Stimulated activated CD8-positive, alpha-beta memory T cell treated with anti-CD3 and anti-CD28 coated beads, Interleukin-15, amount 100 ng/mL, for 24 hours (primary cell): ENCODE measurements around the gene ZBTB40.

ENCODE experiments used
- DNase-seq: peaks from one replicate; pipeline ENCODE4 v3.0.0-alpha.2; 2020; ENCODE audit warnings: low read depth

Gene ZBTB40, protein sequence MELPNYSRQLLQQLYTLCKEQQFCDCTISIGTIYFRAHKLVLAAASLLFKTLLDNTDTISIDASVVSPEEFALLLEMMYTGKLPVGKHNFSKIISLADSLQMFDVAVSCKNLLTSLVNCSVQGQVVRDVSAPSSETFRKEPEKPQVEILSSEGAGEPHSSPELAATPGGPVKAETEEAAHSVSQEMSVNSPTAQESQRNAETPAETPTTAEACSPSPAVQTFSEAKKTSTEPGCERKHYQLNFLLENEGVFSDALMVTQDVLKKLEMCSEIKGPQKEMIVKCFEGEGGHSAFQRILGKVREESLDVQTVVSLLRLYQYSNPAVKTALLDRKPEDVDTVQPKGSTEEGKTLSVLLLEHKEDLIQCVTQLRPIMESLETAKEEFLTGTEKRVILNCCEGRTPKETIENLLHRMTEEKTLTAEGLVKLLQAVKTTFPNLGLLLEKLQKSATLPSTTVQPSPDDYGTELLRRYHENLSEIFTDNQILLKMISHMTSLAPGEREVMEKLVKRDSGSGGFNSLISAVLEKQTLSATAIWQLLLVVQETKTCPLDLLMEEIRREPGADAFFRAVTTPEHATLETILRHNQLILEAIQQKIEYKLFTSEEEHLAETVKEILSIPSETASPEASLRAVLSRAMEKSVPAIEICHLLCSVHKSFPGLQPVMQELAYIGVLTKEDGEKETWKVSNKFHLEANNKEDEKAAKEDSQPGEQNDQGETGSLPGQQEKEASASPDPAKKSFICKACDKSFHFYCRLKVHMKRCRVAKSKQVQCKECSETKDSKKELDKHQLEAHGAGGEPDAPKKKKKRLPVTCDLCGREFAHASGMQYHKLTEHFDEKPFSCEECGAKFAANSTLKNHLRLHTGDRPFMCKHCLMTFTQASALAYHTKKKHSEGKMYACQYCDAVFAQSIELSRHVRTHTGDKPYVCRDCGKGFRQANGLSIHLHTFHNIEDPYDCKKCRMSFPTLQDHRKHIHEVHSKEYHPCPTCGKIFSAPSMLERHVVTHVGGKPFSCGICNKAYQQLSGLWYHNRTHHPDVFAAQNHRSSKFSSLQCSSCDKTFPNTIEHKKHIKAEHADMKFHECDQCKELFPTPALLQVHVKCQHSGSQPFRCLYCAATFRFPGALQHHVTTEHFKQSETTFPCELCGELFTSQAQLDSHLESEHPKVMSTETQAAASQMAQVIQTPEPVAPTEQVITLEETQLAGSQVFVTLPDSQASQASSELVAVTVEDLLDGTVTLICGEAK

DNA sequence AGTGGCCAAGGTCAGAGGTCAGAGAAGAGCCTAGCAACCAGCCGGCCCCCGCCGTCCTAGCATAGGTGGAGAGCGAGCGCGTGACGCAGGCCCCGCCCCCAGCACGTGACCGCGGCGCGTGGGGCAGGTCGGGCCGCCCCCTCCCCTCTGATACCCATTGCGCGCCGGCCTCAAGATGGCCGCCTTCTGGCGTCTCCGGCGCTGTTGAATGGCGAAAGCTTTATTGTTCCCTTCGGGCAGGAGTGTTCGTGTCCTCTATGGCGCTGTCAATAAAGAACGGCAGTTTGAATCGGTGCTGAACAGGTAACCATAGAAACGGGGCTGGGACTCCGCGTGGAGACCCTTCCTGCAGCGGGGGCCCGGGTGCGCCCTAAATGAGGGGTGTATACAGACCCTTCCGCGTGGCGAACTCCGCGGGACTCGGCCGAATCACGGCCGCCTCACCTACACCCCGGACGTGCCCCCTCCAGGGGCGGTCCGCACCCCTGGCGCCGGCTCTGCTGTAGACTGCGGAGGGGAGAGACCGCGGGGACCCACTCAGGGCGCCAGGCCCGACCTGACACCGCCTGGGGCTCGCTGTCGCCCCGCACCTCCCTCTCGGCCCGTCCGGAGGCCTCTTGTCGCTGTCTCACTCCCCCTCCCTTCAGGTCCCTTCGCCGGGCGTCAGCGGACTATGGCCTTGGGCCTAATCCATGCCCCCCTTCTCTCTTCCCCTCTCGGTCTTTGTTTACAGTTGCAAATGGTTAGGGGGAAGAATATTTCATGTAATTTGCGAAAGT, at the start of gene ZBTB40:
ZBTB40 (plus strand) TSS at position 150 of the 779 bp plus-strand sequence. CDS start 38,098 bp downstream, outside the sequence.
- peak; percentile 85 for DNase-seq

DNA sequence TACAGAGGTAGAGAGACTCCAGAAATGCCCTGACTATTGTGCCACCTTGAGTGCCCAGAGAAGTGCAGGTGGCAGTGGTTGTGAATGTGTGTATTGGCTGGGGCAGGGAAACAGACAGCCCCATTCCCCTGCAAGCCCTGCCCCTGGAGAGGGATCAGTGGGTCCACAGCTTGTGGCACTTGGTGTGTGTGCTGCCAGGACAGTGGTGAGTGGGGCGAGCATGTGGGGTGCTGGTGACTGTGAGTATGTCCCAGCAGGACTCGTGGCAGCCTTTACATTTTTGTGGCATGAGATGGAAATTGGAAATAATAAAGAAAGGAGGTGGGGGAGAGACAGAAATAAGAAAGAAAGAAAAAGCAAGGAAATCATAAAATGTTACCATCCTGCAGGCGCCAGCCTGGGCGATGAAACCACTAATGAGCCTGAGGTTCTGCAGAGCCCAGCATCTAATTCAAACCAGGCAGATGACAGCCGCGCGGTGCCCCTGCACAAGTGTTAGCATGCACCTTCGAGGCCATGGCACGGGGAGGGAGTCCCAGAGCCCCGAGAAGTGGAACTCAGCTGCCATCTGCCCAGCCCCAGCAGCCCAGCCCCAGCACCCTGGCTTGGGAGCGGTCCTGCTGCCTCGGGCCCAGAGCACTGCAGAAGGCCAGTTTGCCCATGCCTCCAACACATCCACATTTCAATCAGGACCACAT, 49.1 kb upstream of the ZBTB40 start:
- DNase-seq, result no peak

DNA sequence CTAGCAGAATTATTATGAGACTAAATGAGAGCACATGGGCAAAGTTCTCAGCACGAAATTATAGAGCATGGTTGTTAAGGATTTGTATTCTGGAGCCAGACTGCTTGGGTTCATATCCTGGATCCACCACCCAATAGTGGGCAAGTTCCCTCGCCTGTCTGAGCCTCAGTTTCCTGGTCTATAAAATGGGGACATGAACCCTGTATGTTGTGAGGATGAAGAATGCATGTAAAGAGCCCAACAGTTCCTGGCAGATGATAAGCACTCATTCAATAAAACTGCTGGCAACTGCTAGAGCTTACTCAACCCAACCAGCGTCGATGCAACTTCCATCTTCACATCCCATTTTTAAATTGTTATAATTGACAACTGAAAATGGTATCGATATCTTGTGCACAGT, 47.2 kb upstream of the ZBTB40 start:
- no peak for DNase-seq

DNA sequence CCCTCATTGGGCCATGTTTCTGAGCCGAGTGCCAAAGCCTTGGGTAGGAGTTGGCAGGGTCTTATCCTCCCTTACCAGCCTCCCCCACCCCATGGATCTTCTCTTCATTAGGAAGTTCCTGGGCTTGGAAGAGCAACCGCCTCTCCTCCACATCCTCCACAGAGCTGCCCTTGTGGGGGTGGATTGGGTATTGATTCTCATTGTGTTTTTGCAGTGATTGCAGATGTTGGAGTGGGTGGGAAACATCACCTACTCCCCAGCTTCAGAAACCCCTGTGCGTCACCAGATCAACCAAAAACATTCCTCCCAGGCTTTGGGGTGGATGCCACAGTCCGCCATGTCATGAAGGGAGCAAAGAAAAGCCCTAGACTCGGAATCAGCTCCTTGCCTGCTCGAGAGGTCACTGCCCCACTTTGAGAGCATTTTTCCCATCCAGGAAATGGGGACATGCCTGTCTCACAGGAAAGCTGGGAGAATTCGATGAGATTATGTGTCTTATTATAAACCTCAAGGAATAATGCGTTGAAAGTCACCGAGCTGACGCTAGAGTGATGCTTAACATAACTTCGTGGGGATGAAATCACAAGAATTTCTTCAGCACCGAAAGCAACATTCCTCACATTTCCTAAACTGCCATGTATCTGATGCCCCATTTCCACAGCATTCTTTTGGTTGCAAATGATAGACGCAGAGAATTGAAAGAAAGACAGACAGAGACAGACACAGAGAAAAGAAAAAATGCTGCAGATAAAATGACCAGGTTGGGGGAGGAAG, 44.7 kb upstream of the ZBTB40 start:
- no peak for DNase-seq

DNA sequence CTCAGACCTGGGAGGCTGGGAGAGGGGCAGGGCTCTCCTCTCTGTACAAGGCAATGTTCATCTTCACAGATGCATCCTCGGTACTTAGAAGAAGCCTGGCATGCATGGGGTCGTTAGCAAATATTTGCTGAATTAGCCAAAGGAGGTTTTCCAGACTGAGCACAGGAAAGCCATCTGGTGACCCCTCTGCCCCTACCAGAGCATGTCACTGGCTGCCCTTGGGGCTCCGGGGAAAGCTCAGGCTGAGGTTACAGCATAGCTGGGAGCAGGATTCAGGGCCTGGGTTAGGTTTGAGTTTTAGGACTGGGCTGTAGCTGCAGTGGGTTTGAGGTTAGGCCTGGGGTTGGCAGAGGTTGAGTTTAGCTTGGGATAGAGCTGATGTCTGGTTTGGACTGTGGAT, 43.4 kb upstream of the ZBTB40 start:
- no peak for DNase-seq

DNA sequence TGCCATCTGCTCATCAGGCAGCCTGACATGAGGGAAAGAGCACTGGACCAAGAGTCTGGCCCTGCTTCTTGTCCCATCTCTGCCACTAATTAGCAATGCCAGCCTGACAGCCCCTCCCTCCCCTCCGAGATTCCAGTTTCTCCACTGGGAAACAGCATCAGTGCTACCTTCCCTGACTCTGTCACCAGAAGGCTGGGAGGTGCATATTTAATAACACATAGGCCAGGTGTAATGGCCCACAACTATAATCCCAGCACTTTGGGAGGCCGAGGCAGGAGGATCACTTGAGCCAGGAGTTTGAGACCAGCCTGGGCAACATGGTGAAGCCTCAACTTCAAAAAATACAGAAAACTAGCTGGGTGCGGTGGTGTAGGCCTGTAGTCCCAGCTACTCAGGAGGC, 41.2 kb upstream of the ZBTB40 start:
- no peak for DNase-seq

DNA sequence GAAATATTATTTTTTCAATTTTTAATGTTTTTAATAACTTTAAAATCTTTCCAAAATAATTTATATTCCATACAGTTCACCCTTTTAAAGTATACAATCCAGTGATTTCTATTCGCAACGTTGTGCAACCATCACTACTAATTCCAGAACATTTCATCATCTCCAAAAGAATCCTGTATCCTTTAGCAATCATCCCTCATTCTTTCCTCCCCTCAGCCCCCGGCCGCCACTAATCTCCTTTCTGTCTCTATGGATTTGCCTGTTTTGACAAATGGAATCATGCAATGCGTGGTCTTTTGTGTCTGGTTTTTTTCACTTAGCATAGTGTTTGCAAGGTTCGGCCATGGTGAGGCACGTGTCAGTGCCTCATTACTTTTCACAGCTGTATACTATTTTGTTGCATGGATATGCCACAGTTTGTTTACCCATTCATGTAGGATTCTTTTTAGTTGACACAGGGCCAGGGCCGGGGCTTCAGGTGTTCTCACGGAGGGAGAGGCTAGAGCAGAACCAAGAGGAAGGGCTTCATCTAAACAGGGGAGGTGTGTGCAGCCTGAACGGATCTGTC, 40.6 kb upstream of the ZBTB40 start:
- DNase-seq, result no peak

DNA sequence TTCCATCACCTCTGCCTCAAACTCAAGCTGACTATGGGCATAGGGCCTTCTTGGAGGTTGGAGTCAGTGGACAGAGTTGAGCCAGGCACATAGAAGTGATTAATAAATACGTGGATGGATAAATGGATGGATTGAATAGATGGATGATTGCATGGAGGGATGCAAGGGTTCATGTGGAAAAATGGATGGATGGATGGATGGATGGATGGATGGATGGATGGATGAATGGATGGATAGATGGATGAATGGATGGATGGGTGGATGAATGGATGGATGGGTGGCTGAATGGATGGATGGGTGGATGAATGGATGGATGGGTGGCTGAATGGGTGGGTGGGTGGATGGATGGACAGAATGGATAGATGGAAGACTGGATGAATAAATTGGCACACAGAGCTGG, 40.1 kb upstream of the ZBTB40 start:
- no peak for DNase-seq

DNA sequence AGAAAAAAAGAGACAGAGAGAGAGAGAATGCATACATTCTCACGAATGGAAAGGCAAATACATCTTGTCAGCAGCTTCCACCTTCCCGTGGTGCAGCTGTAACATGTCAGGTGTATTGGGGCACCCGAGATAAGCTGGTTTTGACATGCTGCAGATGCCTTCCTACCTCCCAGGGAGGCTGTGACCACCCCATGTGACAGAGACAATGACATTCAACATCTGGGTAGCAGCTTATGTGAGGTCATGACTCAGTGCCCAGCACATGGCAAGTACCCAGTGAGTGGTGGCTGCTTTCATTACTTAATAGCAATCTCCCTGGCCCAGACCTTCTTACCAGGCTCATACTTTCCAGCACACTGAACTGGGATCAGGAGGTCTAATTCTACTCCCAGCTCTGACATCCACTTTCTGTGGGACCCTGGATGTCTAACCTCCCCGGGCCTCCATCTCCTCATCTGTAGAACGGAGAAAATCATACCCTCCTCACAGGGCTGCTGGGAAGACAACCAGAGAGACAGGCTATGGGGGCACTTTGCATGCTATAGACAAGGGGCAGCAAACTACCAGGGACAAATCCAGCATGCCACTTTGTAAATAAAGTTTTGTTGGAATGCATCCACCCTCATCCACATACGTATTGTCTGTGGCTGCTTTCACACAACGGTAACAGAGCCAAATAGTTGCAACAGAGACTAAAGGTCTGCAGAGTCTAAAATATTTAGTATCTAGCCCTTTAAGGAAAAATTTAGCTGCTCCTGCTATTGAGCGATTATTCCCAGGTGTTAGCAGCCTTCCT, 38.5 kb upstream of the ZBTB40 start:
- DNase-seq, result no peak

DNA sequence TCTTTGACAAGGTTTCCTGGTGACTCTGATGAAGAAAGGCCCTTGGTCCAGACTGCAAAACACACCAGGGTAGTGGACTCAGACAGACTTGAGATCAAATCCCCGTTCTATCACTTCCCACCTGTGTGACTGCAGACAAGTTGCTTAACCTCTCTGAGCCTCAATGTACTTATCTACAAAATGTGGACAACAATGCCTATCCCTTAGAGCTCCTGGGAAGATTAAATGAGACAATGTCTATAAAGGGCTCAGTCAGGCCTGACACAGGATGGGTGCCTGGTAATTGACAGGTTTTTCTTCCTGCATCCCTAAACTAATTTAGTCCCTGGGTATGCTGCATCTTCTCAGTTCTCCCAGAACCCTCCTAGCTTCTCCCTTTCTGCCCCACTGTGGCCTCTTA, 37.9 kb upstream of the ZBTB40 start:
- DNase-seq, result no peak

DNA sequence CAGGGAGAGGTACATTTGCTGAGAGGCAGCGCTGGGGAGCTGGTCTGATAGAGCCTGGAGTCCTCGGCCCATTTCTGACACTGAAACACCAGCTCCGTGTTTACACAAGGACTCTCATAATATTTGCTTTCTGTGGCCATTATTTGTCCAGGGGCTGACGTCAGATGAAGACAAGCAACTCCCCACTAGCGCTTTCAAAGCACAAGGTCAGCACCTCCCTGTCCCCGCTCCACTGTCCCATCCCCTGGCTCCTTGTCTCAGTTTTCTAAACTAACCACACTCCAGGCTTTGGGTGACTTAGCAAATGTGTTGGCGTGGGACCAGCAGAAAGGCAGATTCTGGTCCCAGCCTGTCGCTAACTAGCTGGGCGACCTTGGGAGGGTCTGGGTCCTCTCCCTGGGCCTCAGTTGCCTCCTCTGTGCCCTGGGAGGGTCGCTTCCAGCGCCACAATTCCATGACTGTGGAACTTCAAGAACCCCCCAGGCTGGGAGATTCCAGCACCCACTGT, 37.4 kb upstream of the ZBTB40 start:
- no peak for DNase-seq

DNA sequence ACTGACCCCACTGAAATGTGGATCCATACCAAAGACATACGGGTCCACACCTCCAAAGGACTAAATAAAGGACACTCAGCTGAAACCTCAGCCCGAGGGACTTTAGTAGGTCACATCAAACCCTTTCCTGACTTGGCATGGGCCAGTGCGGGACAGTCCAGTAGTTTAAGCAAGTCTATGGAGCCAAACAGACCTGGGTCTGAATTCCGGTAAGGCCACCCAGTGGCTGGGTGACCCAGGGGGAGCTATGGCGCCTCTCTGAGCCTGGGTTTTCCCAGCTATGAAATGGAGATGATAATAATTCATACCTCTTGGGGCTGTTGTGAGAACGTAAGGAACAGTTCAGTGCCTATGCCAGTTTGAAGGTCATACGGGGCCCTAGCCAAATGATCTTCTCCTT, 36.2 kb upstream of the ZBTB40 start:
- DNase-seq, result no peak

DNA sequence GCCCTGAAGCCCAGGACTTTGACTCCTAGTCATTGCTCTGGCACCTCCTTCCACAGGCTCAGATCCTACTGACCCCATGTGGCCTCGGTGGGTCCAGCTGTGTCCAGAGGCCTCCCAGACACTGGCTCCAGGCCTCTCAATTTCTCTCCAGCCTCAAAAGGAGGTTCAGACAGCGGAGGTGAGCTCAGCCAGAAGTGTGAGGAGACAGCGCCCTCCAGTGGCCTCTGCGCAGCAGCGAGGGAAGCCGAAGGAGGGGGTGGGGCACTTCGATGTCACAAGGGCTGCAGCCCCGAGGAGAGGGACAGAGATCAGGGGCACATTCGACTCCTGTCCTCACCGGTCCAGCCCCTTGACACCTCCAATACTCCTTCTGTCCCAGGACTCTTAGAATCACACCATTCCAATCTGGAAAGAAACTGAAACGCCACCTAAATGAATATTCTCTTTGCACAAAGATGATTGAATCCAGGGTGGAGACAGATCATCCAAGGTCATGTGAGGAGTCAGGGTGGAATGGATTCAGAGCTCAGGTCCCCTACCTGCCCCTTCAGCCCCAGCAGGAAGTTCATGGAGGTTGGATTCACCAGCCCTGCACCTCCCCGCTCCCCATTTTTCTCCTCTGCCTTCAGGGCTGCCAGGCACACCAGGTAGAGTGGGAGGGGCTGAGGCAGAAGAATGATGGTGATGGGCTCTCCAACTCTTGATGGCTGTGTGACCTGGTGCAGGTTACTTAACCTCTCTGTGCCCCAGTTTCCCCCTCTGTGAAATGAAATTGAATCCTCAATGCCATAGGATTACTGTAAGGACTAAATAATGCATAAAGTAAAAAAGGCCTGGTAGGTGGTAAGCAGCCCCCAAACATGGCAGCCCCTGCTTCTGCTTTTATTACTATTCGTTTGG, 34.8 kb upstream of the ZBTB40 start:
- DNase-seq, result peak; percentile 56

DNA sequence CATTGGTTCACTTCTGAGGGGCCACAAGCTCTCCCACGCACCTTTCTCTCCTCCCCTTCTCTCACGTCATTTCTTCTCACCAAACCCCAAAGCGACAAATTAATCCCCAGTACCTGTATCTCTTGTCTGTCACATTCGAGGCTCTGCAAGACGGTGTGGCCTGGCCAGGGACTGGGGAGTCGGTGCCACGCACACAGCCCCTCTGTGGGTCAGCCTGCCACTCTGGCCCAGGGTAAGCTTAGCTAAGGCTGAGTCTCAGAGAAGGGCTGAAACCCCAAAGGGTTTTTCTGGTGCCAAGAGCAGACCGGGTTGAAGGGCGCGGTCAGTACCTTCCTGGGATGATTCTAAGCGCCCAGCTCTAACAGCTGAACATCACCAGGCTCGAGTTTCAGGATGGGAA, 34.2 kb upstream of the ZBTB40 start:
- no peak for DNase-seq

DNA sequence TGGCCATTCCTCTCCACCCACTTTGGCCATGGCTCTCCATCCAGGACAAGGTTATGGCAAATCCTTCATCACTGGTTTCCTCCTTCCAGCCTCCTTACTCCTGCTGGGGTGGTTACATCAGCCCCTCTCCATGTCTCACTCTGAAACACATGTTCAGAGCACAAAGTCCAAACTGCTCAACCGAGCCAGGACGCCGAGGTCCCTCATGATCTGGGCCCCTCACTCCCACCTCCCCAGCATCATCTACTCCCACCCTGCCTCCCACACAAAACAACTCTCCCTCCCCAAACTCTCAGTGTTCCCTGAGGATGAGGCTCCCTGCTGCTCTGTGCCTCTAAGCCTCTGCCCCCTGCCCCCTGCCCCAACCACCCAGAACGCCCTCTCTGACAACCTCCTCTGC, 33.3 kb upstream of the ZBTB40 start:
- DNase-seq, result no peak

DNA sequence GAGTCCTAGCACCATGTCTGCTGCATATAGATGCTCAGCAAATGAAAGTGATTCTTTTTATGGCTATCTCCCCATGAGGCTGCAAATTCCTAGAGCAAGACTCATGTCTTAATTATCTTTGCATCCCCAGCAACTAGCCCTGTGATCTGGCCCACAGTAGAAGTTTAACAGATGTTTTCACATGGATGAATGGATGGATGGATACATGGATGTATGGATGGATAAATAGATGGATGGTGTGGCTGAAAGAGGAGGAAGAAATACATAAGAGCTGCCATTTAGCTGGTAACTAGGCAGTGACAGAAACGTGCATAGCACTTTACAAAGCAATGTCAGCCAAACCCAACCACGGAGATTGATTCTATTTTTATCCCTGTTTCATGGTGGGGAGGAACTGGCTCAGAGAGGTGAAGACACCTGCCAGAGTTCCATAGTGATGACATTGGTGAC, 32.7 kb upstream of the ZBTB40 start:
- DNase-seq, result no peak

DNA sequence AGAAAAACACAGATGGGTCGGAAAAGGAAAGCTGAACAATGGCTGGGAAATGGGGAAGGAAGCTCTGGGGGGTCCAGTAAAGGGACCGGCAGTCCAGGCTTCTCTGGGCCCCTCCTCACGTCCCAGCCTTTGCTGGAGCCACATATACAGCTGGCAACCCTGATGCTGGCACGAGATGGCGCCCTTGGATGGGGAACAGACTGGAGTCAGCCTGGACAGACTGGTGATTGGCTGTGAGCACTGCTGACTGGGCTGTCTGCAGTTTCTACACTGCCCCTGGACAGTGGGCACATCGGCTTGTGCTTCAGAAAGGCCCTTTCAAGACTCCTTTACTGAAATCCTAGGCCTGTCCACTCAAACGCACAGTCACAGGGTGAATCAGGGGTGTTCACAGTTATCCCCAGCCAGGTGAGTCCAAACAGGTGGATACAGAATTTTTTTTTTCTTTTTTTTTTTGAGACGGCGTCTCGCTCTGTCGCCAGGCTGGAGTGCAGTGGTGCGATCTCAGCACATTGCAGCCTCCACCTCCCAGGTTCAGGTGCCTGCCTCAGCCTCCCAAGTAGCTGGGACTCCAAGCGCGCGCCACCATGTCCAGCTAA, 31.1 kb upstream of the ZBTB40 start:
- DNase-seq, result peak; percentile 8
